Right ventricle myocardium superior (tissue), 1 donor: ENCODE data around the gene MAP3K5. TPM values are rescaled to one million over a fixed set of nuclear protein-coding genes. Genes with fewer than 3 reads are reported as not detected.
A peak's percentile ranks its signal among the peaks of the same experiment; 100 is the strongest.
"Not testable (repeated sequence)": the region's sequence is repeated elsewhere in the genome, so short reads cannot be mapped to it uniquely, and the experiment has no call there.

Source experiments
- ATAC-seq: fragments of 200-7000 bp; cut with Tn5 transposase; one replicate; pipeline ENCODE4 v1.9.1; 2020; ENCODE audit warnings: mild to moderate bottlenecking; ENCODE audit not compliant: poor library complexity
- DNase-seq: peaks from one replicate; pipeline ENCODE4 v3.0.0-alpha.2; 2020
- intact Hi-C: fragments of 100-400 bp; cut with DNase I; formaldehyde crosslinking; loops from one replicate; pipeline ENCODE4 v1.11.2; 2022
- total RNA-seq: library from RNA; stranded (reverse); fragmentation: NEBNext Ultra II Directional; extraction: Animal tissue kit (Norgen Biotek cat#: 25700); gene quantifications from one replicate; pipeline ENCODE4 v1.2.1, GENCODE V29; 2021
- donor health status: DM: no; HTN: yes; CAD: no; lungs with severe emphysema.

MAP3K5 gene
- total RNA-seq, 1 donor from 2014 or later: 39.9 TPM

DNA sequence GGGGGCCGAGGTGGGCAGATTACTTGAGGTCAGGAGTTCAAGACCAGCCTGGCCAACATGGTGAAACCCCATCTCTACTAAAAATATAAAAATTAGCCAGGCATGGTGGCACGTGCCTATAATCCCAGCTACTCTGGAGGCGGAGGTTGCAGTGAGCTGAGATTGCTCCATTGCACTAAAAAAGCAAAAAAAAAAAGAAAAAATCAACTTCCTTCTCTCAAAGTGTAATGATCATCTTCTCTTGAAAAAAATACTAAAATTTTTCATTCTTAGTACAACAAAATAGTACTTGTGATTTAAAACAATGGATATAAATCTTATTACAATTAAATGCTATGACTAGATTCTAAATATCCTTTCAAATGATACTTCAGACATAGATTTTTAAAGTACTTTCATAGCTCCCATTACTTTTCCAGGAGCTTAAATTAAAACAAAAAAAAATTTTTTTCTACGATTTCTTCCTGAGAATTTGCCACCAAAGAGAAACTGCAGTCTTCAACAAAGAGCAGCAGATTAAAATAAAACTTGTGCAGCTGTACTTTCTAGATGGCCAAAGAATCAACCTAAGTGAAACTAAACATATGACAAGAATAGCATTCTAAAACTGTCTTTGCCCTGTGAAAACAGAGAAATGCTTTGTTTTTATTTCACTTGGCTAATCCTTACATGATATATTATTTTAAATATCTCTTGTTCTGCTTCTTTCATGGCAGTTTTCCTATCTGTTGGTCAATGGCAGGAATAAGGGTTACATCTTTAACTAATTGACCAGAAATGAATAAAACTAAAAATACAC is 75.2 kb downstream of the MAP3K5 start:
- intact Hi-C loops: no loop called here
- DNase-seq (no peak), ATAC-seq (peak; percentile 26)

DNA sequence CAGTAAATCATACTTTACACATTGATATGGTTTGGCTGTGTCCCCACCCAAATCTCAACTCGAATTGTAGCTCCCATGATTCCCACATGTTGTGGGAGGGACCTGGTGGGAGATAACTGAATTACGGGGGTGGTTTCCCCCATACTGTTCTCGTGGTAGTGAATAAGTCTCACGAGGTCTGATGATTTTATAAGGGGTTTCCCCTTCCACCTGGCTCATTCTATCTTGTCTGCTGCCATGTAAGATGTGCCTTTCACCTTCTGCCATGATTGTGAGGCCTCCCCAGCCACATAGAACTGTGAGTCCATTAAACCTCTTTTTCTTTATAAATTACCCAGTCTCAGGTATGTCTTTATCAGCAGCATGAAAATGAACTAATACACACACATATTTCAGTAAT is 79.6 kb downstream of the MAP3K5 start:
- ATAC-seq, intact Hi-C loops, DNase-seq: not testable (repeated sequence)

DNA sequence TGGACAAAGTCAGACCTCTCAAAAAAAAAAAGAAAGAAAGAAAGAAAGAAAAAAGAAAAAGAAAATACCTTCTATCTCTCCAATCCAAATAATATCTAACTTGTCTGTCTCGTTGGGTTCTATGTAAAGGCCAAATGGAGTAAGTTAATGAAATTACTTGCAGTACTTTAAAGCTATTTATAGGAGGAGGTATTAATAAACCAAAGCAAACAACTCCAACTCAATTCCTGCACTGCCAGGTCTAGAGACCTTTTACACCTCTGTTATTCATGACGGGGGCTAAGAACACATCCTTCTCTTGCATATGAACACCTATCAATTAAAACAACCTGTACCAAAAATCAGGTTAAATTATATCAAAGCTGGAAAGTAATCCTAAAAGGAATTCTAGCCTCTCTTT is 80.6 kb downstream of the MAP3K5 start:
- intact Hi-C loops: no loop called here
- ATAC-seq (peak; percentile 81), DNase-seq (no peak)

DNA sequence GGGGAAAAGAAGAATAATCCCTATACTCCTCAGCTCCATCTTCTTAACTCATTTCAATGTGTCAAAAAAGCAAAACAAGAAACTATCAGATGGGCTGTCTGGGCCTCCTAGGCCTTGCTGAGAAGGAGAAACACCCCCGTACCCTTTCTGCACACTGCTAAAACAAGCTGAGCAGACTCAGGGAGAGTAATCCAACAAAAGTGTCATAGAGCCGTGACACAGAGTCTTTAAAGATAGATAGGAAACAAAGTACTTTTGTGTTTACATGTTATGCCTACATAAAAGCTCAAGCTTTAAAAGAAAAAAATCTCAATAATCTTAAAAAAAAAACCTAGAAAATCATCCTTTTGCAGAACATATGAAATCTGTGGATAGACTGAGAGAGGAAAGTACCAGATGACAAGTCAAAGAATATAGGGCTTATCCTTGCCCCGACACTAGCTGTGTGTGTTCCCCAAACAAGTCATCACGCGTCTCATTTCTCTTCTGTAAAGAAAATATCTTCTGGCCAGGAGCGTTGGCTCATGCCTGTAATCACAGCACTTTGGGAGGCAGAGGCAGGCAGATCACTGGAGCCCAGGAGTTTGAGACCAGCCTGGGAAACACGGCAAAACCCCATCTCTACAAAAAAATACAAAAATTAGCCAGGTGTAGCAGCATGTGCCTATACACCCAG is 81.3 kb downstream of the MAP3K5 start:
- intact Hi-C loops: no loop called here
- ATAC-seq: peak; percentile 42

DNA sequence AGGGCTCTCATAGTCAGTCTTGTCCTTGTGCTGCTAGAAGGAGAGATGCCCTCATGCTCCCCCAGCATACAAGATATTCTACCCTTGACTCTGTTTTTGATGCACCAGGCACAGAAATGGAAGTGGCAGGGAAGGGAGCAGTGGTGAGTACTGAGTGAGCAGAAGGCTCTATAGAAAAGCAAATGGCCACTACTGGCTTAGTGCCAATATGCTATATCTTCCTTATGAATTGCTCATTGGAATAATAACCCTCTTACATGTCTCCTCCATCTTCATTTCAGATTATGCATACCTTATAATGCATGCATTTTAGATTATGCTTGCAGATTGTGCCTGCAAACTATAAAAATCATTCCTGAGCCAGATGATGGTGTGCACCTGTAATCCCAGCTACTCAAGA is 82.8 kb downstream of the MAP3K5 start:
- intact Hi-C loops: no loop called here
- DNase-seq (no peak), ATAC-seq (no peak)

More for the DNA sequence above, 81.3 kb downstream of the MAP3K5 start:
- DNase-seq: no peak

DNA sequence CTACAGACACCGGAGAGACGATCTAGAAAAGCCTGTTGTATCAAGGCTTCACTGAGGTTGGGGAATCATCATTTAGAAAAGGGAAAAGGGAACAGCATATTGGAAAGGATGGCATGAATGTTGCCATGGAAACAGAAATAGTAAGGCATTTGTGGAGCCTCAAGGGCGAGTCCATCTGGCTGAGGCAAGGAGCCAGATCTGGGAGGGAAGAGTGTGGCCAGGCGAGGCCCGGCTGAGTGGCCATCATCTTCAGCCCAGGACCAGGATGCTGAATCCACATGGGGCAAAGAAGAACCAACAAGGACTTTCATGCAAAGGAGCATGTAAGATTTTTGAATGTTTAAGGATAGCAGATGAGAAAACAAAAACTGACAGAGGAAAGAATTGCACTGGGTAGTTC is 85.8 kb downstream of the MAP3K5 start:
- intact Hi-C loops: no loop called here
- no peak for ATAC-seq

DNA sequence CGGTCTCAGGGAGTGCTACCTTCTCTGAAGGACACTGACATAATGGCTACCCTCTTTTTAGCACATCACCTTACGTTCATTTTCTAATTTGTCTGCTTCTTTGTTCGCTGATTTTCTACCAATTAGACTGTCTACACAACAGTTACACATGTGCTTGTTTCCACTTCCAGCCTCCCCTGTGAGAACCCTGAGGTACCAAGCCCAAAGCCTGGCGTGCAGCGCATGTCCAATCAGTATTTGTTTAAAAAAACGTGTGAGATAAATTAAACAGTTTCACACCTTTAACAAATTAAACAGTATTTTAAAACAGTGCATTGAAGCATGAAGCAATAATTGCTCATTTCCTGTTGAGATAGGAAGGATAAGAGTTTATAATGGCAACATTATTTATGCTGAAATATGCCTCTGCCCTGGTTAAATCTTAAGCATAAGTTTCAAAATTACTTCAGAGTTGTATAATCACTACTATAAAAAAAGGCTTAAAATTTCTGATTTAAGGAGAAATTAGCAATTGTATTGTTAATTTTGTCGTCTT is 88.9 kb downstream of the MAP3K5 start:
- DNase-seq (no peak), ATAC-seq (no peak)
- intact Hi-C loops: no loop called here

More for the DNA sequence above, 85.8 kb downstream of the MAP3K5 start:
- DNase-seq: no peak

DNA sequence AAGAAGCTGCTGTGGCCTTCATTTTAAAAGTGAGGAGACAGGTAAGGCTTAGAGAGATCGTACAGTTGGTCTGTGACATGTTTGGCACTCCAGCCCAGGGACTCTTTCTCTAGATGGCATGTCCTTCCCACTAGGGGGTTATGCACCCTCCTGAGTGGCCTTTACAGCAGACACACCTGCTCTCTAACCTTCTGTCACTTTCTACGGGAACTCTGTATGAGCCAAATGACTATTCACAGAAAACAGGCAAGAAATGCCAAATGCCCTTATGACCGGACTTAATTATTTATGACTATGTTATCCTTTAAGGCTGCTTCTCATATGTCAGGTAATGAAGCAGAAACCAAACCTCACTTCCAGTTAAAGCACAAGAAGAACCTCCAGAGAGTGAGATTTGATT is 91.2 kb downstream of the MAP3K5 start:
- ATAC-seq: peak; percentile 22
- intact Hi-C loops: no loop called here
- no peak for DNase-seq

DNA sequence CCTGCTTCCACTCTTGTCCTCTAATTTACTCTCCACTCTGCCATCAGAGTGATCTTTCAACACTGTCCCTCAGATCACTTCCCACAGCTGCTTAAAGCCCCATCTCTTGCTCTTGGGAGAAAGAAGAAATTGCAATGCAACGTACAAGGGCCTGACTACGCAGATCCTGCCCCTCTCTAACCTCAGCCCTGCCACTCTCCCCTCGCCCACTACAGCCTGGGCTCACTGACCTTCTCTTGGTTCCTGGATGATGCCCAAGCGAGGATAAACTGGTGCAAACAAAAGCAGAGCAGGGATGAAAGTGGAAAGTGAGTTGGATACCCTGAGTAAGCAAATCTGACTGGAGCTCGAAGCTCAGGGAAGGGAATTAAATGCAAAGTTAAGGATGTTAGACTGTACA is 92.9 kb downstream of the MAP3K5 start:
- no peak for DNase-seq
- no peak for ATAC-seq
- intact Hi-C loops: no loop called here

DNA sequence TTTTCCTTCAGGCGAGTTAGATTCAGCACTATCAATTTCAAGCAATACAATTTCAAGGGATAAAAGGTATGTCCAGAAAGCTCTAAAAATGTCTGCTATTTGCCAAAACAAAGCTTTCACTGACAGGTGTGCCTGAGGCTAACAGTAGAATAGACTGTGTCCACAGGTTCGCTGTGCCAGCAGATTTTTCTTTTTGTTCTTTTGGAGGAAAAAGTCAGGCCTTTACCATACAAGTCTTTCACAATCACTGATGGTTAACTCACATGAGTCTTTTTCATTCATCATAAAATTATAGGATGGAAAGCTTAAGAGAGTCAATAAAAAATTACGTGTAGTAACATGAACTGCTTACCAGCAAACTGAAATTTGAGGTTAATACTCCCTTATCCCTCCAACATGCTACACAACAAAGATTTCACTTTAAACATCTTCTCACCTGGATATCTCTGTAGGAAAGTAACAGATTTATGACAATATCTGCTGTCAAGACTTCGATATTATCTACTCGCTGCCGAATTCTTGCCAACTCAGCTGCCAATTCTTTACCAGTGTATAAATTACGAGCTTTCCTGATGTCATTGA is 95.4 kb downstream of the MAP3K5 start:
- intact Hi-C loops: no loop called here
- ATAC-seq (no peak), DNase-seq (no peak)

DNA sequence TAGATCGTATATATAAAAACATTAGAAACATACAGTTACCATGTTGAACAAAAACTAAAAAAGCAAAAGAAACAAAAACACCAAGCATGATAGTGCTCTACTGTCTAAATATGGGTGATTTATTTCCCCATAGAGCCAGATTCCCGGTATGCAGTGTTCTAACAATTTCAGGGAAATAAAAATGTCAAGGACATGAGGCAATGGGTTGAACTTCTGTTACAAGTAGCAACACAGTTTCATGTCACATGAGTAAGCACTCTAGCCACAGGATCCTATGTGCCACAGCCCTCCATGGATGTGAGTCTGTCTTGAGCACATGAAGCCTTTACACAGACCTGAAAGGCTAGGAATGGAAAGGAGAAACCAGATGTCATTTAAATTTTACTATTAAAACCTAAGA is 96.0 kb downstream of the MAP3K5 start:
- intact Hi-C loops: no loop called here
- no peak for DNase-seq
- ATAC-seq: peak; percentile 31

DNA sequence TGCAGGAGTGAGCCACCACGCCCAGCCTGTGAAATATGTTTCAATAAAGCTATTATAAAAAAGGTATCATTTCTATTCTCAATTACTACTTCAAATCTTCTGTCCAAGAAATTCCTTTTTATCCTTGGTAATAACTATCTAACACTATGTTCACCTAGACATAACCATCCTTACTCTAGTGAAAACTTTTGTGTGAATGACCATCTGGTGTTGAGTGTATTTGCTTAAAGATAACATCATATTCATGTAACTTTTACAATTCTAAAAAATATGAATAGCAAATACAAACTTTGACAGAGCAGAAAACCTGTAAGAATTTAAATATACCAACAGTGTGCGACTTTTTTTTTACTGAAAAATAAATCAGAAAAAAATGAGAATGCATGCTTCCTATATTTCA is 96.9 kb downstream of the MAP3K5 start:
- DNase-seq: no peak
- no peak for ATAC-seq
- intact Hi-C loops: no loop called here

DNA sequence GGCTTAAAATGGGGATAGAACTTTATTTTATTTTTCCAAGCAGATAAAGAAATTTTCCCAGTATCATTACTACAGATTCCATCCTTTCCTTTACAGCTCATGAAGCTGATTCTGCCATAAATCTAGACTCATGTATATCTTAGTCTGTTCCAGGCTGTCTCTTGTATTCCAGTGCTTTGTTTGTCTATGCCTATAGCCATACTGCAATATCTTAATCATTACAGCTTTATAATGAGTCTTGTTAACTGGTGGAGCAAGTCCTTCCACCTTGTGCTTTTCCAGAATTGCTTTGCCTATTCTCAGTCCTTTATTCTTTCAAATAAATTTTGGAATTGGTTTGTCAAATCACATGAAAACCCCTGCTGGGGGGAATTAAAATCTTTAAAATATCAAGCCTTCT is 99.2 kb downstream of the MAP3K5 start:
- DNase-seq (no peak), ATAC-seq (no peak)
- intact Hi-C loops: no loop called here

DNA sequence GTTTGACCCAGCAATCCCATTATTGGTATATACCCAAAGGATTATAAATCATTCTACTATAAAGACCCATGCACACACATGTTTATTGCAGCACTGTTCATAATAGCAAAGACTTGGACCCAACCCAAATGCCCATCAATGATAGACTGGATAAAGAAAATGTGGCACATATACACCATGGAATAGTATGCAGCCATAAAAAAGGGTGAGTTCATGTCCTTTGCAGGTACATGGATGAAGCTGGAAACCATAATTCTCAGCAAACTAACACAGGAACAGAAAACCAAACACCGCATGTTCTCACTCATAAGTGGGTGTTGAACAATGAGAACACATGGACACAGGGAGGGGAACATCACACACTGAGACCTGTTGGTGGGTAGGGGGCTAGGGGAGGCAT is 104.4 kb downstream of the MAP3K5 start:
- intact Hi-C loops, DNase-seq, ATAC-seq: not testable (repeated sequence)

DNA sequence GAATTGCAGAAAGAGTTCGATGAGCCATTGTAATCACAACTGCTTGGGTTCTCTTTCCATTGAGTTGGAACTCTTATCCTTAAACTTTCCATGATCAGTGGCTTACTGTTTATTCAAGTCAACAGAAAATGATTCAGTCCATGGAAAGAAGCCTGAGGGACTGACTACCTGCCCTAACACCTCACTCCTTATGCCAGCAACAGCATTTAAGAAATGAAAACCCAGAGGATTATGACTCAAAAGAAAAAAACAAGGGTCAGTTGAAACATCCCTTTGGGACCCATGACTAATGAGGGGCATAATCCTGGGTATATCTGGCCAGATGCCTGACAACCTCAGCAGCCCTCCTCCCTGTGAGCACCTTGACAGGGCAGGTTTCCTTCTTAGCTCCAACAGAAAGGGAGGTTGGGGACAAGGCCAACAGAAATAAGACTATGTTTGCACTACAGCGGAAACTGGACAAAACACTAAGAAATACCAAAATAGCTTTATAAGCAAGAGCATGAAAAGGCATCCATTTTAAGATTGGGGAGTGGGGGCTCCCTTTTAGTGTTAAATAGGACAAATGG is 106.7 kb downstream of the MAP3K5 start:
- intact Hi-C loops: no loop called here
- ATAC-seq: no peak
- no peak for DNase-seq

DNA sequence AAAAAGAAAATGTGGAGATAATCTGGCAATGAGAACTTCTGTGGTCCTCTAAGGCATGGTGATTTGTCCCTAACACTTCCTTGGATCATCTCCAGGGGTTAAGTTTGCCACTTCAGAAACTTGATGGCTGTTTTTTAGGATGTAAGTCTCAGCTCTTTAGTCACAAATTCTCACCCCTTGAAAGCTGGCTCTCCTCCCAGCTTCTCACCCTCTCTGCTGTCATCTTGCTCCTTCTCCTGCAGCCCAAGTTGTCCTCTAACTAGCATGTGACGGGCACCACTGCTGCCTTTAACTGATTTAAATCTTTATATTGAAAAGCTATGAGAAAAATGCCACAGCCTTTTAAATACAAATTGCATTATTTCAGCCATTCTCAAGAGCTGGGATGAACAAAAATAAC is 107.8 kb downstream of the MAP3K5 start:
- peak; percentile 82 for ATAC-seq
- intact Hi-C loops: no loop called here
- DNase-seq: no peak

DNA sequence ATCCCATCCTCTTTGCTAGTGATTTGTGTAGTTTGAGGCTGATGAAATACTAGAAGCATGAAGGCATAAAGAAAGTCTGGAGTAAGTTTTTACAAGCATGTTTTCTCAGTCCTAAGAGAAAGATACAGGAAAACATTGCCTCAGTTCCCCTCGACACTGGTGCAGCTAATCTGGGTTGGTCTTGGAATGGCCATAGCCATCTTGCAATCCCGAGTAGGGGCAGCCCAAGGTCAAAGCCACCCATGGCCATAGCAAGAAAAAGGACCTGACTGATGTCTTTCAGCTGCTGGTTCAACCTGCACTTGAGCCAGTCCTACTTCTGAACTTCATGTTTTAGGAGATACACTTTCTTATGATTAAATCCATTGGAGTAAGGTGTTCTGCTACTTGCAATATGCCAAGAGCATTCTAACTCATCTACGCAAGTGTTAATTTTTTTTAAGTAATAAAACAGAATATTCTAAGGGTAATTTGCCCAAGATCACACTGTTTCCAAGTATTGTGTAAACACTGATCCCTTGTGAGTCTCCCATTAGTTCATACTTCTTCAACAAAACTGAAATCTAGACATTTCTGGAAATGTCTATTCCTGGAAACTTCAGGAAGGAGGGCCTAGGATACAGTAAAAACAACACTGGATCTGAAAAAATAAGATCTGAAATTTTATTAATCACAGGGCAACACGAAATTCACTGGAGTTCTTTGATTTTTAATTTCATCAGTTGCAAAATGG is 108.9 kb downstream of the MAP3K5 start:
- intact Hi-C loops: no loop called here
- no peak for DNase-seq
- ATAC-seq: peak; percentile 50

DNA sequence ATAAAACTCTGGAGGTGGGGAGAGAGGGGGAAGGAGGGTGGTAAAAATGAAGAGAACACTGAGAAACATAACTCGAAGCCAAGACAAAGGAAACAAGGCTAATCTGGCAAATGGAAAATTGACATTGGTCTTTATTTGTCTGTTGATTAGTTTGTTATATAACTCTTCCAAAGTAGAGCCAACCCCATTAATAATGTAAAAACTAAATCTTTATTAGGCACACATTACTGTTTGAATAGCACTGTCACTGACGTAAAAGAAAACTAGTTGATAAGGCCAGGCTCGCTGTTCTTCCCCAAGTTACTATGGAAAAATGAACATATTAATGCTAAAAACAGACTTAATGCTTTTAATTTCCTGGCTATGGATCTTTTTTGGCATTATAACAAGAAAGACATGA is 110.0 kb downstream of the MAP3K5 start:
- intact Hi-C loops: no loop called here
- no peak for ATAC-seq

DNA sequence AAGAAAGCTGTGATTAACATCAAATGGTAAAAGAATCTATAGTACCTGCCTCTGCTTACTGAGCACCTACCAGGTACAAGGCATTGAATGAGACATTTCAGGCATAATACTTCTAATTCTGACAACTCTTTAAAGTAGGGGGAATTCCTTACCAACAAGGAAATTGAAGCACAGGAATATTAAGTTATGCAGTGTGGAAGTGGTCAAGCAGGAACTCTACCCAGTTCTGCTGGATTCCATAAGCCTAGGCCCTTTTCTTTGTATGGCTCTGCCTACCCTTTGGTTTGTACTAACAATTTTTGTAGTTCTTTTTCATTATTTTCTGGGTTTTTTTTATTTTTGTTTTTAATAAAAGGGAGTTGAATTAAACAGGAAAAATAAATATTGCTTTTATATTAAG is 114.5 kb downstream of the MAP3K5 start:
- ATAC-seq: no peak
- intact Hi-C loops: no loop called here

More for the DNA sequence above, 110.0 kb downstream of the MAP3K5 start:
- DNase-seq: no peak

More for the DNA sequence above, 114.5 kb downstream of the MAP3K5 start:
- DNase-seq: no peak
